Measurements from ENCODE around the gene KANSL1.

KANSL1 gene

GRCh38 chr17:45994987-45995386 lies 198.2 kb downstream of the KANSL1 start:
- Histone ChIP-seq H3K4me3 (ENCODE audit: control insufficient read depth in 1 of 7, extremely low read depth in 1 of 7, insufficient read depth in 4 of 7, low read depth in 2 of 7, low read length in 6 of 7) (no peak overlapping the region), H3K36me3 (ENCODE audit: control insufficient read depth in 4 of 4, insufficient read depth in 4 of 4, low read length in 3 of 4) (no peaks in the 10 kb centered on the region), H3K4me1 (ENCODE audit: control extremely low read depth in 1 of 4, control insufficient read depth in 4 of 4, insufficient read depth in 4 of 4, low read length in 3 of 4) (no peaks in the 10 kb centered on the region), H3K27ac (ENCODE audit: insufficient read depth in 1 of 2, low read depth in 1 of 2, low read length in 2 of 2, poor library complexity in 1 of 2, severe bottlenecking in 2 of 2) (no peak overlapping the region), H3K9me3 (ENCODE audit: control extremely low read depth in 1 of 5, control insufficient read depth in 4 of 5, insufficient read depth in 2 of 5, low read depth in 1 of 5, low read length in 4 of 5) (no peaks in the 10 kb centered on the region), H3K27me3 (replicated peaks in 2 of 5; ENCODE audit: control insufficient read depth in 4 of 5, insufficient read depth in 5 of 5, low read length in 4 of 5) (peaks cover 0 to 2% (median 0%) of the 10 kb centered on the region in 5 experiments)
- ChIA-PET POLR2A (no interaction called here), CTCF (interaction anchor here (0.9 to 1.4 kb wide), 2 partner anchors 9 to 16 kb away, joined by 3 to 4 read pairs; no protein-coding TSS in a partner anchor)
- no peak for DNase-seq
- WGBS (ENCODE audit: insufficient coverage), result 96% methylated on average over 7 of the region's 8 CpGs

- Histone ChIP-seq H3K4me1 (ENCODE audit: control extremely low read depth in 1 of 4, control insufficient read depth in 4 of 4, insufficient read depth in 4 of 4, low read length in 3 of 4) (no peaks in the 10 kb centered on the region), H3K9me3 (ENCODE audit: control extremely low read depth in 1 of 5, control insufficient read depth in 4 of 5, insufficient read depth in 2 of 5, low read depth in 1 of 5, low read length in 4 of 5) (no peaks in the 10 kb centered on the region), H3K27me3 (replicated peaks in 2 of 5; ENCODE audit: control insufficient read depth in 4 of 5, insufficient read depth in 5 of 5, low read length in 4 of 5) (peaks cover 0 to 2% (median 0%) of the 10 kb centered on the region in 5 experiments), H3K36me3 (ENCODE audit: control insufficient read depth in 4 of 4, insufficient read depth in 4 of 4, low read length in 3 of 4) (no peaks in the 10 kb centered on the region), H3K4me3 (ENCODE audit: control insufficient read depth in 1 of 7, extremely low read depth in 1 of 7, insufficient read depth in 4 of 7, low read depth in 2 of 7, low read length in 6 of 7) (no peak overlapping the region), H3K27ac (ENCODE audit: insufficient read depth in 1 of 2, low read depth in 1 of 2, low read length in 2 of 2, poor library complexity in 1 of 2, severe bottlenecking in 2 of 2) (no peak overlapping the region)
- DNase-seq, result no peak
- POLR2A ChIA-PET, result no interaction called here
- CTCF ChIA-PET, result interaction anchor here (1.0 kb wide), 1 partner anchor 10 kb away, joined by 3 read pairs; no protein-coding TSS in a partner anchor
- WGBS (ENCODE audit: insufficient coverage), result 90% methylated on average over 10 of the region's 16 CpGs
Observed at GRCh38 chr17:45993962-45994627, 199.1 kb downstream of the KANSL1 start.

GRCh38 chr17:45992904-45993303 lies 200.3 kb downstream of the KANSL1 start:
- Histone ChIP-seq H3K4me3 (ENCODE audit: control insufficient read depth in 1 of 7, extremely low read depth in 1 of 7, insufficient read depth in 4 of 7, low read depth in 2 of 7, low read length in 6 of 7) (no peak overlapping the region), H3K27ac (ENCODE audit: insufficient read depth in 1 of 2, low read depth in 1 of 2, low read length in 2 of 2, poor library complexity in 1 of 2, severe bottlenecking in 2 of 2) (no peak overlapping the region), H3K4me1 (ENCODE audit: control extremely low read depth in 1 of 4, control insufficient read depth in 4 of 4, insufficient read depth in 4 of 4, low read length in 3 of 4) (no peaks in the 10 kb centered on the region), H3K9me3 (ENCODE audit: control extremely low read depth in 1 of 5, control insufficient read depth in 4 of 5, insufficient read depth in 2 of 5, low read depth in 1 of 5, low read length in 4 of 5) (no peaks in the 10 kb centered on the region), H3K36me3 (ENCODE audit: control insufficient read depth in 4 of 4, insufficient read depth in 4 of 4, low read length in 3 of 4) (no peaks in the 10 kb centered on the region), H3K27me3 (replicated peaks in 2 of 5; ENCODE audit: control insufficient read depth in 4 of 5, insufficient read depth in 5 of 5, low read length in 4 of 5) (peaks cover 0 to 2% (median 0%) of the 10 kb centered on the region in 5 experiments)
- POLR2A ChIA-PET, result no interaction called here
- no peak for DNase-seq
- WGBS (ENCODE audit: insufficient coverage), result 96% methylated on average over 7 of the region's 10 CpGs
- CTCF ChIA-PET, result no interaction called here

- 87% methylated on average over 6 of the region's 6 CpGs for WGBS (ENCODE audit: insufficient coverage)
- no peaks in the 10 kb centered on the region for H3K9me3 ChIP-seq (ENCODE audit: control extremely low read depth in 1 of 5, control insufficient read depth in 4 of 5, insufficient read depth in 2 of 5, low read depth in 1 of 5, low read length in 4 of 5)
- H3K27me3 ChIP-seq (replicated peaks in 2 of 5; ENCODE audit: control insufficient read depth in 4 of 5, insufficient read depth in 5 of 5, low read length in 4 of 5), result peaks cover 0 to 2% (median 0%) of the 10 kb centered on the region in 5 experiments
- H3K27ac ChIP-seq (ENCODE audit: insufficient read depth in 1 of 2, low read depth in 1 of 2, low read length in 2 of 2, poor library complexity in 1 of 2, severe bottlenecking in 2 of 2), result no peak overlapping the region
- no peak overlapping the region for H3K4me3 ChIP-seq (ENCODE audit: control insufficient read depth in 1 of 7, extremely low read depth in 1 of 7, insufficient read depth in 4 of 7, low read depth in 2 of 7, low read length in 6 of 7)
- ChIA-PET CTCF (no interaction called here), POLR2A (no interaction called here)
- no peaks in the 10 kb centered on the region for H3K4me1 ChIP-seq (ENCODE audit: control extremely low read depth in 1 of 4, control insufficient read depth in 4 of 4, insufficient read depth in 4 of 4, low read length in 3 of 4)
- no peak for DNase-seq
- H3K36me3 ChIP-seq (ENCODE audit: control insufficient read depth in 4 of 4, insufficient read depth in 4 of 4, low read length in 3 of 4), result no peaks in the 10 kb centered on the region
Observed at GRCh38 chr17:45992175-45992574, 201.1 kb downstream of the KANSL1 start.

- ChIA-PET CTCF (interaction anchor here (1.0 to 2.3 kb wide), 2 partner anchors 10 to 12 kb away, joined by 3 to 6 read pairs; no protein-coding TSS in a partner anchor), POLR2A (no interaction called here)
- peaks cover 0 to 6% (median 0%) of the 10 kb centered on the region in 5 experiments for H3K27me3 ChIP-seq (replicated peaks in 2 of 5; ENCODE audit: control insufficient read depth in 4 of 5, insufficient read depth in 5 of 5, low read length in 4 of 5)
- DNase-seq, result no peak
- H3K9me3 ChIP-seq (ENCODE audit: control extremely low read depth in 1 of 5, control insufficient read depth in 4 of 5, insufficient read depth in 2 of 5, low read depth in 1 of 5, low read length in 4 of 5), result no peaks in the 10 kb centered on the region
- no peaks in the 10 kb centered on the region for H3K4me1 ChIP-seq (ENCODE audit: control extremely low read depth in 1 of 4, control insufficient read depth in 4 of 4, insufficient read depth in 4 of 4, low read length in 3 of 4)
- no peaks in the 10 kb centered on the region for H3K36me3 ChIP-seq (ENCODE audit: control insufficient read depth in 4 of 4, insufficient read depth in 4 of 4, low read length in 3 of 4)
- 90% methylated on average over 7 of the region's 10 CpGs for WGBS (ENCODE audit: insufficient coverage)
- no peak overlapping the region for H3K27ac ChIP-seq (ENCODE audit: insufficient read depth in 1 of 2, low read depth in 1 of 2, low read length in 2 of 2, poor library complexity in 1 of 2, severe bottlenecking in 2 of 2)
- no peak overlapping the region for H3K4me3 ChIP-seq (ENCODE audit: control insufficient read depth in 1 of 7, extremely low read depth in 1 of 7, insufficient read depth in 4 of 7, low read depth in 2 of 7, low read length in 6 of 7)
Observed at GRCh38 chr17:45991341-45991740, 201.9 kb downstream of the KANSL1 start.

GRCh38 chr17:45990886-45991285 lies 202.3 kb downstream of the KANSL1 start:
- POLR2A ChIA-PET, result no interaction called here
- DNase-seq, result peak in 1 of 3 donors; percentile 7
- WGBS (ENCODE audit: insufficient coverage), result 83% methylated on average over 5 of the region's 6 CpGs
- Histone ChIP-seq H3K4me1 (ENCODE audit: control extremely low read depth in 1 of 4, control insufficient read depth in 4 of 4, insufficient read depth in 4 of 4, low read length in 3 of 4) (no peaks in the 10 kb centered on the region), H3K9me3 (ENCODE audit: control extremely low read depth in 1 of 5, control insufficient read depth in 4 of 5, insufficient read depth in 2 of 5, low read depth in 1 of 5, low read length in 4 of 5) (no peaks in the 10 kb centered on the region), H3K27me3 (replicated peaks in 2 of 5; ENCODE audit: control insufficient read depth in 4 of 5, insufficient read depth in 5 of 5, low read length in 4 of 5) (peaks cover 0 to 7% (median 0%) of the 10 kb centered on the region in 5 experiments), H3K27ac (ENCODE audit: insufficient read depth in 1 of 2, low read depth in 1 of 2, low read length in 2 of 2, poor library complexity in 1 of 2, severe bottlenecking in 2 of 2) (no peak overlapping the region), H3K4me3 (ENCODE audit: control insufficient read depth in 1 of 7, extremely low read depth in 1 of 7, insufficient read depth in 4 of 7, low read depth in 2 of 7, low read length in 6 of 7) (no peak overlapping the region), H3K36me3 (ENCODE audit: control insufficient read depth in 4 of 4, insufficient read depth in 4 of 4, low read length in 3 of 4) (no peaks in the 10 kb centered on the region)
- CTCF ChIA-PET, result interaction anchor here (0.6 to 2.3 kb wide), 4 partner anchors 11 to 36 kb away, joined by 3 to 6 read pairs (median 3); no protein-coding TSS in a partner anchor

GRCh38 chr17:45989759-45990158 lies 203.5 kb downstream of the KANSL1 start:
- Histone ChIP-seq H3K4me1 (ENCODE audit: control extremely low read depth in 1 of 4, control insufficient read depth in 4 of 4, insufficient read depth in 4 of 4, low read length in 3 of 4) (no peaks in the 10 kb centered on the region), H3K27me3 (replicated peaks in 2 of 5; ENCODE audit: control insufficient read depth in 4 of 5, insufficient read depth in 5 of 5, low read length in 4 of 5) (peaks cover 0 to 7% (median 0%) of the 10 kb centered on the region in 5 experiments), H3K36me3 (ENCODE audit: control insufficient read depth in 4 of 4, insufficient read depth in 4 of 4, low read length in 3 of 4) (no peaks in the 10 kb centered on the region), H3K27ac (ENCODE audit: insufficient read depth in 1 of 2, low read depth in 1 of 2, low read length in 2 of 2, poor library complexity in 1 of 2, severe bottlenecking in 2 of 2) (no peak overlapping the region), H3K9me3 (ENCODE audit: control extremely low read depth in 1 of 5, control insufficient read depth in 4 of 5, insufficient read depth in 2 of 5, low read depth in 1 of 5, low read length in 4 of 5) (no peaks in the 10 kb centered on the region), H3K4me3 (ENCODE audit: control insufficient read depth in 1 of 7, extremely low read depth in 1 of 7, insufficient read depth in 4 of 7, low read depth in 2 of 7, low read length in 6 of 7) (no peak overlapping the region)
- ChIA-PET POLR2A (no interaction called here), CTCF (interaction anchor here (1.4 to 2.3 kb wide), 2 partner anchors 12 to 14 kb away, joined by 3 to 6 read pairs; no protein-coding TSS in a partner anchor)
- WGBS (ENCODE audit: insufficient coverage), result 93% methylated on average over 2 of the region's 3 CpGs
- no peak for DNase-seq
